Right kidney (tissue), 1 donor: ENCODE results near the gene HADHB.
"Not testable (repeated sequence)": the region's sequence is repeated elsewhere in the genome, so short reads cannot be mapped to it uniquely, and the experiment has no call there.

ENCODE experiments used
- DNase-seq: peaks from one replicate; pipeline ENCODE4 v3.0.0-alpha.2; 2016

HADHB gene

GRCh38 chr2:26243470-26244308 lies 1.1 kb upstream of the HADHB start:
- no peak for DNase-seq

GRCh38 chr2:26245231-26245732 lies 543 bp downstream of the HADHB start:
- DNase-seq: no peak

GRCh38 chr2:26245810-26246209 lies 1.1 kb downstream of the HADHB start:
- peak; percentile 23 for DNase-seq

- DNase-seq: no peak
Observed at GRCh38 chr2:26246818-26247217, 2.1 kb downstream of the HADHB start.

- no peak for DNase-seq
Observed at GRCh38 chr2:26249625-26250024, 4.9 kb downstream of the HADHB start.

- DNase-seq: no peak
Observed at GRCh38 chr2:26251893-26252292, 7.2 kb downstream of the HADHB start.

- no peak for DNase-seq
Observed at GRCh38 chr2:26255759-26256384, 11.1 kb downstream of the HADHB start.

GRCh38 chr2:26258836-26259235 lies 14.1 kb downstream of the HADHB start:
- DNase-seq: not testable (repeated sequence)

- no peak for DNase-seq
Observed at GRCh38 chr2:26268213-26268612, 23.5 kb downstream of the HADHB start.

GRCh38 chr2:26268670-26269385 lies 24.1 kb downstream of the HADHB start:
- DNase-seq: not testable (repeated sequence)

GRCh38 chr2:26269571-26270158 lies 24.9 kb downstream of the HADHB start:
- no peak for DNase-seq

GRCh38 chr2:26270373-26270772 lies 25.6 kb downstream of the HADHB start:
- DNase-seq: no peak

GRCh38 chr2:26273501-26273900 lies 28.8 kb downstream of the HADHB start:
- no peak for DNase-seq

- no peak for DNase-seq
Observed at GRCh38 chr2:26274058-26274613, 29.4 kb downstream of the HADHB start.

- no peak for DNase-seq
Observed at GRCh38 chr2:26276484-26277227, 31.9 kb downstream of the HADHB start.

- no peak for DNase-seq
Observed at GRCh38 chr2:26279886-26280285, 35.1 kb downstream of the HADHB start.

- DNase-seq: no peak
Observed at GRCh38 chr2:26281226-26281625, 36.5 kb downstream of the HADHB start.

- DNase-seq: no peak
Observed at GRCh38 chr2:26283606-26284005, 38.9 kb downstream of the HADHB start.

- no peak for DNase-seq
Observed at GRCh38 chr2:26284132-26284531, 39.4 kb downstream of the HADHB start.

GRCh38 chr2:26285931-26286330 lies 41.2 kb downstream of the HADHB start:
- no peak for DNase-seq

- DNase-seq: no peak
Observed at GRCh38 chr2:26290001-26290400, 45.3 kb downstream of the HADHB start.

GRCh38 chr2:26292646-26293045 lies 47.9 kb downstream of the HADHB start:
- no peak for DNase-seq
